Stimulated activated CD8-positive, alpha-beta memory T cell treated with anti-CD3 and anti-CD28 coated beads, Interleukin-15, amount 100 ng/mL, for 48 hours (primary cell): ENCODE measurements around the gene PIP5K1B.
"Not testable (repeated sequence)": the region's sequence is repeated elsewhere in the genome, so short reads cannot be mapped to it uniquely, and the experiment has no call there.

Experiments
- DNase-seq, 2 donors: peaks; one replicate each; pipeline ENCODE4 v3.0.0-alpha.2; 2020; ENCODE audit warnings: low read depth in 2 of 2

The PIP5K1B gene

GRCh38 chr9:68983522-68984424 is 278.7 kb downstream of the PIP5K1B start:
- no peak for DNase-seq

GRCh38 chr9:68986949-68987348 is 281.9 kb downstream of the PIP5K1B start:
- DNase-seq = not testable (repeated sequence)

- no peak for DNase-seq
These were observed 286.4 kb downstream of the PIP5K1B start for GRCh38 chr9:68991457-68991856.

- DNase-seq = no peak
These were observed 290.7 kb downstream of the PIP5K1B start for GRCh38 chr9:68995776-68996175.

GRCh38 chr9:68996462-68996861 is 291.4 kb downstream of the PIP5K1B start:
- no peak for DNase-seq

GRCh38 chr9:68997666-68998065 is 292.6 kb downstream of the PIP5K1B start:
- DNase-seq = no peak

GRCh38 chr9:68998385-68998784 is 293.3 kb downstream of the PIP5K1B start:
- DNase-seq = no peak

GRCh38 chr9:68998812-68999211 is 293.8 kb downstream of the PIP5K1B start:
- DNase-seq = no peak

- peak; percentile 24 to 28 for DNase-seq
These were observed 294.5 kb downstream of the PIP5K1B start for GRCh38 chr9:68999393-69000105.

- DNase-seq = no peak
These were observed 296.9 kb downstream of the PIP5K1B start for GRCh38 chr9:69001921-69002320.

GRCh38 chr9:69003051-69003450 is 298.0 kb downstream of the PIP5K1B start:
- DNase-seq = no peak

- DNase-seq = no peak
These were observed 299.8 kb downstream of the PIP5K1B start for GRCh38 chr9:69004836-69005235.

- DNase-seq = no peak
These were observed 304.7 kb downstream of the PIP5K1B start for GRCh38 chr9:69009708-69010107.

GRCh38 chr9:69012696-69013381 is 307.8 kb downstream of the PIP5K1B start:
- DNase-seq = no peak

GRCh38 chr9:69013382-69013727 is 308.3 kb downstream of the PIP5K1B start:
- DNase-seq = no peak

GRCh38 chr9:69014013-69014412 is 309.0 kb downstream of the PIP5K1B start, which contains the start of gene PRKACG:
TSS of gene PRKACG (minus strand) at chr9:69014113. CDS start at chr9:69014092, 21 bp downstream.
- DNase-seq = no peak

GRCh38 chr9:69016191-69017096 is 311.4 kb downstream of the PIP5K1B start:
- no peak for DNase-seq

GRCh38 chr9:69018737-69019136 is 313.7 kb downstream of the PIP5K1B start:
- no peak for DNase-seq

GRCh38 chr9:69019808-69020207 is 314.8 kb downstream of the PIP5K1B start:
- no peak for DNase-seq

- no peak for DNase-seq
These were observed 315.5 kb downstream of the PIP5K1B start for GRCh38 chr9:69020301-69021145.
